ENCODE results near the gene RXRB.

DNA sequence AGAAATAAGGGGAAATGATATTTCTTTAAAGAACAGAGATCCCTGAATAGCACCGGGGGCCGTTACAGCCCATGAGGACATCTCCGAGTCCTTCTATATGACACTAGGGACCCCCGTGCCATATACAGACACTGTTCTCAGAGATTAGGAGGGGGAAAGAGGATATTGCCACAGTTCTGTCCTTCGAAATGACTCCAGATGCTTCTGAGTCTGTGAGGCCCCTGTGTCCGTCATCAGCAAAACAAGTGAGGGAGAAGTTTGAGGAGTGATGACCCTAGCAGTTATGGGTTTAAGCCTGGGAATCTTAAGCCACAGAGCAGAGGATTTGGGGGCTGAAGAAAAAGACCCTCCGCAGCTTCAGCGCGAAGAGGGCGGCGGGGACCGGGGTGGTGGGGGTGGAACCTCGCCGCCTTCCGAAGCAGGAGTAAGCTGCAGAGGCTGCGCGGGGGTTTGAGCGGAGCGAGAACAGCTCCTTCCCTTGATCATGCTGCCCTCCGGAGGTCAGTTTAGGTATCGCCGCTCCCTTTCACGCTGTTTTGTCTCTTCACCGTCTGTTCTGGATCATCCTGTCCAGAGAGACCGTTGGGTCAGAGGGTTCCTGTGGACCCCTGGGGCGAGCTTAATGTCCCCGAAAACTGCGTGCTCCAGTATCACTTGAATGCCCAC lies 47.6 kb upstream of the RXRB start:
- TF ChIP-seq CTCF (IDR thresholded peaks at IDR 0.05; ENCODE audit: low read depth, low read length, poor library complexity, severe bottlenecking), result peak; percentile 89
- TF ChIP-seq EZH2phosphoT487 (IDR thresholded peaks at IDR 0.05; ENCODE audit: borderline replicate concordance, low read length), result no peak
